Calu3 (cell line): ENCODE results near the gene CIBAR2. TPM values are rescaled to one million over a fixed set of nuclear protein-coding genes. Genes with fewer than 3 reads are reported as not detected.
A peak's percentile ranks its signal among the peaks of the same experiment; 100 is the strongest.

Experiments used
- BruUV-seq: library from RNA; stranded (reverse); fragments of 400-500 nt; replicated peaks from 2 replicates; lab custom pipeline; 2021; lab: Mats Ljungman, UMichigan
- CTCF ChIA-PET: fragments of 300-600 bp; sonication (Branson Sonifier 250); formaldehyde crosslinking; loops from one replicate; lab custom pipeline; 2022; ENCODE audit warnings: antibody characterized with exemption; lab: Charles Lee
- DNase-seq: peaks from one replicate; pipeline ENCODE4 v3.0.0; 2022
- H3K27ac Mint-ChIP-seq: one replicate; pipeline ENCODE4 v1.8.0; 2022; ENCODE audit warnings: mixed read lengths; ENCODE audit not compliant: unreplicated experiment
- H3K27me3 Mint-ChIP-seq: one replicate; pipeline ENCODE4 v1.8.0; 2022; ENCODE audit warnings: mixed read lengths; ENCODE audit not compliant: unreplicated experiment
- H3K36me3 Mint-ChIP-seq: one replicate; pipeline ENCODE4 v1.8.0; 2022; ENCODE audit warnings: mild to moderate bottlenecking, moderate library complexity, mixed read lengths; ENCODE audit not compliant: insufficient read depth, unreplicated experiment
- H3K4me1 Mint-ChIP-seq: one replicate; pipeline ENCODE4 v1.8.0; 2022; ENCODE audit warnings: mild to moderate bottlenecking, low read depth, mixed read lengths; ENCODE audit not compliant: unreplicated experiment
- H3K4me3 Mint-ChIP-seq: one replicate; pipeline ENCODE4 v1.8.0; 2022; ENCODE audit warnings: mild to moderate bottlenecking, low read depth, moderate library complexity, mixed read lengths; ENCODE audit not compliant: unreplicated experiment
- H3K9me3 Mint-ChIP-seq: one replicate; pipeline ENCODE4 v1.8.0; 2022; ENCODE audit warnings: low read depth, mixed read lengths; ENCODE audit not compliant: unreplicated experiment
- CTCF ChIP-seq: fragments of 200-600 bp; IDR thresholded peaks from one replicate; pipeline ENCODE4 v1.8.0; 2022; ENCODE audit warnings: antibody characterized with exemption; ENCODE audit not compliant: unreplicated experiment
- intact Hi-C: fragments of 100-400 bp; cut with micrococcal nuclease; formaldehyde crosslinking; loops from one replicate; pipeline ENCODE4 v1.10.0; 2022; ENCODE audit not compliant: unreplicated experiment
- total RNA-seq: library from RNA; stranded (reverse); gene quantifications from 2 replicates; pipeline ENCODE4 v1.2.3, GENCODE V29; 2022

CIBAR2 gene
- total RNA-seq, 1 experiment from 2014 or later, result not detected

- BruUV-seq, result no TSS peak
- H3K27me3 Mint-ChIP-seq, result peaks cover 88% of the 10 kb centered on the region
- H3K4me3 Mint-ChIP-seq, result no peak overlapping the region
- DNase-seq, result no peak
- CTCF ChIA-PET, result interaction anchor here (0.8 kb wide), 1 partner anchor 9 kb away, joined by 3 read pairs; no protein-coding TSS in a partner anchor
- no peaks in the 10 kb centered on the region for H3K9me3 Mint-ChIP-seq
- H3K27ac Mint-ChIP-seq, result no peak overlapping the region
- intact Hi-C loops, result no loop called here
- no peaks in the 10 kb centered on the region for H3K36me3 Mint-ChIP-seq
- no peak for TF ChIP-seq CTCF
- H3K4me1 Mint-ChIP-seq, result peaks cover 5% of the 10 kb centered on the region
Observed at GRCh38 chr16:85139881-85140339, 27.6 kb upstream of the CIBAR2 start.

GRCh38 chr16:85138825-85139627, 26.8 kb upstream of the CIBAR2 start:
- Mint-ChIP-seq H3K36me3 (no peaks in the 10 kb centered on the region), H3K4me3 (no peak overlapping the region), H3K27me3 (peaks cover 87% of the 10 kb centered on the region), H3K9me3 (no peaks in the 10 kb centered on the region), H3K27ac (no peak overlapping the region), H3K4me1 (peaks cover 5% of the 10 kb centered on the region)
- BruUV-seq, result no TSS peak
- intact Hi-C loops, result no loop called here
- CTCF ChIA-PET, result no interaction called here
- DNase-seq, result no peak
- no peak for TF ChIP-seq CTCF

- BruUV-seq, result no TSS peak
- Mint-ChIP-seq H3K4me3 (peak overlapping the region; percentile 28), H3K4me1 (peaks cover 5% of the 10 kb centered on the region), H3K9me3 (no peaks in the 10 kb centered on the region), H3K27me3 (peaks cover 87% of the 10 kb centered on the region), H3K36me3 (no peaks in the 10 kb centered on the region), H3K27ac (no peak overlapping the region)
- CTCF ChIA-PET, result no interaction called here
- intact Hi-C loops, result no loop called here
- TF ChIP-seq CTCF, result no peak
- no peak for DNase-seq
Observed at GRCh38 chr16:85138073-85138824, 26.0 kb upstream of the CIBAR2 start.

GRCh38 chr16:85137323-85138072, 25.2 kb upstream of the CIBAR2 start:
- H3K9me3 Mint-ChIP-seq, result no peaks in the 10 kb centered on the region
- peaks cover 5% of the 10 kb centered on the region for H3K4me1 Mint-ChIP-seq
- no peak overlapping the region for H3K27ac Mint-ChIP-seq
- peak; percentile 71 for DNase-seq
- BruUV-seq, result no TSS peak
- intact Hi-C loops, result no loop called here
- H3K36me3 Mint-ChIP-seq, result no peaks in the 10 kb centered on the region
- CTCF ChIA-PET, result no interaction called here
- peak overlapping the region; percentile 28 for H3K4me3 Mint-ChIP-seq
- no peak for TF ChIP-seq CTCF
- peaks cover 87% of the 10 kb centered on the region for H3K27me3 Mint-ChIP-seq
